H1 (cell line): ENCODE measurements around the gene IDUA. TPM values are rescaled to one million over a fixed set of nuclear protein-coding genes. Genes with fewer than 3 reads are reported as not detected.

Experiments used
- CTCF ChIA-PET: fragments of 300-600 bp; sonication (Branson Sonifier 250); formaldehyde crosslinking; loops from one replicate; lab custom pipeline; 2021; ENCODE audit not compliant: partially characterized antibody; lab: Charles Lee
- POLR2A ChIA-PET: fragments of 300-600 bp; sonication (Branson Sonifier 250); formaldehyde crosslinking; loops from one replicate; lab custom pipeline; 2021; ENCODE audit warnings: inconsistent platforms; ENCODE audit not compliant: partially characterized antibody; lab: Charles Lee
- DNase-seq, 2 experiments: peaks; one replicate each; pipeline versions ENCODE4 v3.0.0 to v3.0.0-alpha.2; 2010 to 2022; ENCODE audit warnings: low spot score in 2 of 2, low read depth in 1 of 2, mixed read lengths in 1 of 2
- FAIRE-seq: peaks from 2 replicates; lab custom pipeline; 2011; peaks lifted over from hg19 to GRCh38; lab: Jason Lieb, UNC
- H2AFZ ChIP-seq: 2 replicates; pipeline ENCODE4 v1.8.1; 2012; ENCODE audit warnings: low read length, inconsistent platforms
- H2AK5ac ChIP-seq: 2 replicates; pipeline ENCODE4 v1.6.1; 2013; ENCODE audit warnings: low read depth, low read length
- H2BK120ac ChIP-seq: replicated peaks from 2 replicates; pipeline ENCODE3; 2013; ENCODE audit warnings: low read depth, low read length, inconsistent platforms
- H2BK12ac ChIP-seq: 2 replicates; pipeline ENCODE4 v1.6.1; 2013; ENCODE audit warnings: low read depth, low read length
- H2BK15ac ChIP-seq: 2 replicates; pipeline ENCODE4 v1.6.1; 2013; ENCODE audit warnings: low read length
- H2BK20ac ChIP-seq: 2 replicates; pipeline ENCODE4 v1.6.1; 2013; ENCODE audit warnings: low read length
- H2BK5ac ChIP-seq: 2 replicates; pipeline ENCODE4 v1.6.1; 2013; ENCODE audit warnings: low read depth, low read length
- H3K14ac ChIP-seq: 2 replicates; pipeline ENCODE4 v1.6.1; 2013; ENCODE audit warnings: inconsistent platforms; ENCODE audit not compliant: insufficient read length
- H3K18ac ChIP-seq: 2 replicates; pipeline ENCODE4 v1.6.1; 2013; ENCODE audit warnings: low read length; ENCODE audit errors: extremely low read depth
- H3K23ac ChIP-seq: 2 replicates; pipeline ENCODE4 v1.6.1; 2013; ENCODE audit warnings: inconsistent platforms; ENCODE audit not compliant: insufficient read length
- H3K23me2 ChIP-seq: 2 replicates; pipeline ENCODE4 v1.6.1; 2013; ENCODE audit warnings: low read depth, low read length
- H3K27ac ChIP-seq: 2 replicates; pipeline ENCODE4 v1.6.1; 2011; ENCODE audit warnings: low read depth, low read length, inconsistent platforms
- H3K27me3 ChIP-seq, 4 experiments: replicated peaks in 1 of 4; 1 replicate in 1 of 4; 2 replicates in 3 of 4; pipeline versions ENCODE4 v1.6.1 to v1.8.1; 2011 to 2013; ENCODE audit warnings: low read length in 3 of 4, mild to moderate bottlenecking in 3 of 4, inconsistent platforms in 2 of 4, mixed read lengths in 2 of 4, moderate library complexity in 1 of 4; ENCODE audit not compliant: control insufficient read depth in 3 of 4, insufficient read depth in 3 of 4; ENCODE audit errors: extremely low read depth in 1 of 4
- H3K36me3 ChIP-seq, 4 experiments: 2 replicates each; pipeline versions ENCODE4 v1.6.1 to v1.8.1; 2011 to 2013; ENCODE audit warnings: mild to moderate bottlenecking in 4 of 4, low read length in 3 of 4, moderate library complexity in 2 of 4, control low read depth in 1 of 4, inconsistent platforms in 1 of 4; ENCODE audit not compliant: insufficient read depth in 4 of 4, control insufficient read depth in 2 of 4
- H3K4ac ChIP-seq: replicated peaks from 2 replicates; pipeline ENCODE3; 2013; ENCODE audit warnings: low read length, low read depth, mixed read lengths, inconsistent platforms; ENCODE audit not compliant: insufficient read length
- H3K4me1 ChIP-seq, 4 experiments: replicated peaks in 1 of 4; 1 replicate in 1 of 4; 2 replicates in 3 of 4; pipeline versions ENCODE4 v1.6.1 to v1.8.1; 2011 to 2013; ENCODE audit warnings: low read length in 3 of 4, inconsistent platforms in 2 of 4, mixed read lengths in 1 of 4; ENCODE audit not compliant: insufficient read depth in 4 of 4, control insufficient read depth in 3 of 4
- H3K4me2 ChIP-seq, 2 experiments: 2 replicates each; pipeline versions ENCODE4 v1.6.1 to v1.8.1; 2011 to 2013; ENCODE audit warnings: low read depth in 2 of 2, low read length in 2 of 2, control low read depth in 1 of 2, inconsistent platforms in 1 of 2, mild to moderate bottlenecking in 1 of 2; ENCODE audit not compliant: insufficient read depth in 1 of 2
- H3K4me3 ChIP-seq, 4 experiments: fragments of 200-600, 300-600 bp in 1 of 4; sonication (generic), shearing (Covaris generic), sonication (Bioruptor Twin) in 1 of 4; 2 replicates each; pipeline versions ENCODE4 v1.5.1 to v1.8.1; 2011 to 2016; ENCODE audit warnings: low read length in 4 of 4, low read depth in 3 of 4, control low read depth in 2 of 4, inconsistent platforms in 2 of 4, mild to moderate bottlenecking in 2 of 4, mixed read lengths in 1 of 4, moderate library complexity in 1 of 4; ENCODE audit not compliant: insufficient read depth in 2 of 4; ENCODE audit errors: extremely low read depth in 1 of 4
- H3K56ac ChIP-seq: replicated peaks from 2 replicates; pipeline ENCODE3; 2013; ENCODE audit warnings: low read depth, mild to moderate bottlenecking, mixed read lengths, low read length, inconsistent platforms; ENCODE audit not compliant: insufficient read length
- H3K79me1 ChIP-seq: 2 replicates; pipeline ENCODE4 v1.6.1; 2013; ENCODE audit warnings: low read depth, low read length, control low read depth
- H3K79me2 ChIP-seq, 2 experiments: 2 replicates each; pipeline versions ENCODE4 v1.6.1 to v1.8.1; 2012 to 2013; ENCODE audit warnings: low read length in 2 of 2, mild to moderate bottlenecking in 2 of 2, inconsistent platforms in 1 of 2; ENCODE audit not compliant: insufficient read depth in 2 of 2, control insufficient read depth in 1 of 2
- H3K9ac ChIP-seq, 4 experiments: replicated peaks in 1 of 4; 1 replicate in 1 of 4; 2 replicates in 3 of 4; pipeline versions ENCODE4 v1.6.1 to v1.8.1; 2011 to 2013; ENCODE audit warnings: low read depth in 3 of 4, low read length in 3 of 4, control low read depth in 2 of 4, mild to moderate bottlenecking in 2 of 4, moderate library complexity in 2 of 4, inconsistent platforms in 1 of 4; ENCODE audit errors: extremely low read depth in 1 of 4
- H3K9me3 ChIP-seq, 2 experiments: 2 replicates each; pipeline versions ENCODE4 v1.6.1 to v1.8.1; 2012 to 2013; ENCODE audit warnings: mild to moderate bottlenecking in 2 of 2, moderate library complexity in 2 of 2, control low read depth in 1 of 2, inconsistent platforms in 1 of 2, low read depth in 1 of 2, low read length in 1 of 2, mixed read lengths in 1 of 2; ENCODE audit not compliant: insufficient read depth in 2 of 2
- H4K20me1 ChIP-seq, 2 experiments: replicated peaks in 1 of 2; 2 replicates each; pipeline versions ENCODE3 to v1.8.1; 2011 to 2013; ENCODE audit warnings: inconsistent platforms in 2 of 2, low read length in 2 of 2, mild to moderate bottlenecking in 1 of 2; ENCODE audit not compliant: insufficient read depth in 2 of 2, control insufficient read depth in 1 of 2
- H4K5ac ChIP-seq: 2 replicates; pipeline ENCODE4 v1.6.1; 2013; ENCODE audit warnings: low read length, low read depth, mixed read lengths, inconsistent platforms; ENCODE audit not compliant: insufficient read length
- H4K8ac ChIP-seq: 2 replicates; pipeline ENCODE4 v1.8.0; 2013; ENCODE audit warnings: mild to moderate bottlenecking, moderate library complexity, low read length, inconsistent platforms; ENCODE audit not compliant: insufficient read depth; ENCODE audit errors: extremely low read depth
- H4K91ac ChIP-seq: replicated peaks from 2 replicates; pipeline ENCODE3; 2013; ENCODE audit warnings: low read length, mixed read lengths, inconsistent platforms; ENCODE audit not compliant: insufficient read length
- ASH2L ChIP-seq: fragments of 200-600, 300-600 bp; sonication (generic); IDR thresholded peaks from one replicate; pipeline ENCODE4 v1.7.1; 2017; ENCODE audit warnings: low read length
- ATF2 ChIP-seq: IDR thresholded peaks from 2 replicates; pipeline ENCODE4 v1.6.1; 2012; ENCODE audit warnings: low read length, inconsistent platforms
- BRCA1 ChIP-seq: IDR thresholded peaks from 2 replicates; pipeline ENCODE4 v1.6.1; 2012; ENCODE audit warnings: low read depth, low read length, improper control_type of control experiment
- EGR1 ChIP-seq: IDR thresholded peaks from 2 replicates; pipeline ENCODE4 v1.6.1; 2011; ENCODE audit warnings: low read depth, low read length, borderline replicate concordance
- EZH2 ChIP-seq: fragments of 200-600 bp; sonication (generic); IDR thresholded peaks from 2 replicates; pipeline ENCODE4 v1.7.1; 2012; ENCODE audit warnings: low read depth, mild to moderate bottlenecking, moderate library complexity, low read length, inconsistent platforms; ENCODE audit not compliant: severe bottlenecking
- JUND ChIP-seq: IDR thresholded peaks from 2 replicates; pipeline ENCODE4 v1.6.1; 2011; ENCODE audit warnings: mild to moderate bottlenecking, improper control_type of control experiment, low read length
- NRF1 ChIP-seq: IDR thresholded peaks from 2 replicates; pipeline ENCODE4 v1.6.1; 2011; ENCODE audit warnings: mild to moderate bottlenecking, low read depth, low read length, improper control_type of control experiment
- SP2 ChIP-seq: IDR thresholded peaks from 2 replicates; pipeline ENCODE4 v1.6.1; 2012; ENCODE audit warnings: mild to moderate bottlenecking, low read length, inconsistent platforms
- ZNF274 ChIP-seq: IDR thresholded peaks from 2 replicates; pipeline ENCODE4 v1.7.0; 2012; ENCODE audit warnings: low read length, borderline replicate concordance; ENCODE audit errors: extremely low read depth
- WGBS, 2 experiments: shearing (Covaris generic) in 1 of 2; methylation state at CpG; one replicate each; pipeline versions ENCODE4 v1.1.6 to v1.1.7; 2013 to 2015; ENCODE audit warnings: low lambda C conversion rate in 2 of 2, mixed read lengths in 2 of 2, inconsistent platforms in 1 of 2, low coverage in 1 of 2, missing lambda C conversion rate in 1 of 2; ENCODE audit not compliant: insufficient replicate concordance in 2 of 2, insufficient coverage in 1 of 2, insufficient read length in 1 of 2; ENCODE audit errors: extremely low coverage in 1 of 2, missing lambda C conversion rate in 1 of 2; 5-methylcytosine and 5-hydroxymethylcytosine counted together
- polyA plus RNA-seq, 7 experiments: library from polyadenylated mRNA; depleted of rRNA in 3 of 7; stranded (reverse) in 5 of 7; unstranded in 2 of 7; fragments of >200 nt in 5 of 7; fragments of 200-250 nt in 2 of 7; gene quantifications; 1 replicate in 5 of 7; 2 replicates in 1 of 7; 4 replicates in 1 of 7; pipeline versions ENCODE4 v1.2.1 to v1.2.3, GENCODE V29; 2011 to 2013; ENCODE audit warnings: missing spikeins in 2 of 7, mixed read lengths in 2 of 7
- total RNA-seq: library from RNA; stranded (reverse); fragmentation: NEBNext Ultra II Directional; extraction: Animal tissue kit (Norgen Biotek cat#: 25700); gene quantifications from 2 replicates; pipeline ENCODE4 v1.2.1, GENCODE V29; 2021
- TF ChIP-seq, protein P1 (sequence below): IDR thresholded peaks from 2 replicates; pipeline ENCODE4 v1.6.1; 2012; ENCODE audit warnings: inconsistent platforms

Gene IDUA
- total and polyA plus RNA-seq, 2 of the 8 experiments (the other 6 are each of a cell fraction or from before 2014, with no cell fraction given): 2.8 to 4.8 TPM

DNA sequence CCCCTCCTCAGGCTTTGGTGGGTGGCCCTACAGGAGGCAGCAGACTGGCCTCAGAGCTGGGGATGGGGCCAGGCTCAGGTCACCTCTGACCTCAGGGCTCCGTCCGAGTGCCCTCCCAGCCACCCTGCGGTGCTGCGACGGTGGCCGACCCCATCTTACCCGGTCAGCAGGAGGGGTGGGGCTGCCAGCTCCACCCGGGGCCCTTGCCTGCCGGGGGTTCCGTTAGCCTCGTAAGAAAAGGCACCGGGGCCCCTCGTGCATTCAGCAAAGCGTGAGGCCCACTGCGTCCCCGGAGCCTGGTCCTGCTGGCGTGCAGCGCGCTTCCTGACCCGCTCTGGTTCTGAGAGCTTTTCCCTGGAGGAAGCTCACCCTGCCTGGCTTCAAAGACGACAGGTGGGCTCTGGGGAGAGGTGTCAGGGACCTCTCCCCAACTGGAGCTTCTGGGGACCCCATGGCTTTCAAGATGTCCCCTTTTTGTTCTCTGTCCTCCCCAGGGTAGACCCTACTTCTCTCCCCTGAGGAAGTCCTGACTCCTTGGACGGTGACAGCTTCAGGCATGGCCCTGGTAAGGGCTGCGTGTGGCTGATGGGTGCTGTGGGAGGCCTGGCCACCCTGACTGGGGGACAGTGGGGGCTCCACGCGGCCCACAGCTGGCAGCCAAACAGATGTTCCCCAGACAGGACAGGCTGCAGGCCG lies 40.5 kb downstream of the IDUA start:
- no peak overlapping the region for H2BK12ac ChIP-seq
- H3K27ac ChIP-seq: no peak overlapping the region
- no peaks in the 10 kb centered on the region for H3K9me3 ChIP-seq
- POLR2A ChIA-PET: interaction anchor here (1.0 to 1.1 kb wide), 2 partner anchors 9 to 12 kb away, joined by 3 to 5 read pairs; no protein-coding TSS in a partner anchor
- no peak for DNase-seq
- peaks cover 0 to 9% (median 8%) of the 10 kb centered on the region in 4 experiments; a peak in 5 of 8 replicates for H3K36me3 ChIP-seq
- no peaks in the 10 kb centered on the region for H3K79me2 ChIP-seq
- CTCF ChIA-PET: interaction anchor here (0.7 to 2.1 kb wide), 4 partner anchors 10 to 63 kb away, joined by 3 to 6 read pairs (median 3); no protein-coding TSS in a partner anchor
- no peak overlapping the region for H3K14ac ChIP-seq
- peaks cover 0 to 14% of the 10 kb centered on the region in 2 experiments for H4K20me1 ChIP-seq
- H2AFZ ChIP-seq: no peak overlapping the region
- no peaks in the 10 kb centered on the region; the same call in 1 of the 2 replicates for H3K23me2 ChIP-seq
- 95% methylated on average over 14 of the region's 26 CpGs; no CpG with 5 or more reads in 1 of the 2 experiments for WGBS, 2 experiments
- no peak overlapping the region for H2BK15ac ChIP-seq
- no peak overlapping the region for H2BK5ac ChIP-seq
- peak overlapping the region; percentile 51 for H4K8ac ChIP-seq
- H3K56ac ChIP-seq: no peak overlapping the region
- 0 out of 7 replicates have a peak, but pooled peaks cover 0 to 5% (median 0%) of the 10 kb centered on the region in 4 experiments for H3K27me3 ChIP-seq
- no peak overlapping the region for H4K91ac ChIP-seq
- 0 out of 2 replicates have a peak overlapping the region, but pooled peaks have one; percentile 24 for H2AK5ac ChIP-seq
- H3K4me2 ChIP-seq: no peak overlapping the region
- no peak overlapping the region for H4K5ac ChIP-seq
- no peak overlapping the region for H2BK120ac ChIP-seq
- H3K4me3 ChIP-seq: no peak overlapping the region
- FAIRE-seq: no peak
- H2BK20ac ChIP-seq: no peak overlapping the region
- H3K79me1 ChIP-seq: no peaks in the 10 kb centered on the region
- no peak overlapping the region for H3K18ac ChIP-seq
- H3K4ac ChIP-seq: no peak overlapping the region
- peaks cover 0 to 12% (median 4%) of the 10 kb centered on the region in 4 experiments; a peak in 4 of 7 replicates for H3K4me1 ChIP-seq
- no peak overlapping the region for H3K23ac ChIP-seq
- H3K9ac ChIP-seq: no peak overlapping the region
- TF ChIP-seq, protein P1, sequence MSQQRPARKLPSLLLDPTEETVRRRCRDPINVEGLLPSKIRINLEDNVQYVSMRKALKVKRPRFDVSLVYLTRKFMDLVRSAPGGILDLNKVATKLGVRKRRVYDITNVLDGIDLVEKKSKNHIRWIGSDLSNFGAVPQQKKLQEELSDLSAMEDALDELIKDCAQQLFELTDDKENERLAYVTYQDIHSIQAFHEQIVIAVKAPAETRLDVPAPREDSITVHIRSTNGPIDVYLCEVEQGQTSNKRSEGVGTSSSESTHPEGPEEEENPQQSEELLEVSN: no peak
- TF ChIP-seq ATF2: no peak
- TF ChIP-seq ASH2L: no peak
- no peak for TF ChIP-seq EZH2
- no peak for TF ChIP-seq NRF1
- TF ChIP-seq SP2: no peak
- TF ChIP-seq EGR1: no peak
- no peak for TF ChIP-seq BRCA1
- no peak for TF ChIP-seq JUND
- no peak for TF ChIP-seq ZNF274
